GM10847 (cell line): Measurements from ENCODE around the gene ECHDC1.

ENCODE experiments used
- POLR2A ChIP-seq: IDR thresholded peaks from 2 replicates; pipeline ENCODE4 v1.6.1; 2011; ENCODE audit not compliant: insufficient read length; ENCODE audit errors: extremely low read depth

ECHDC1 gene

DNA sequence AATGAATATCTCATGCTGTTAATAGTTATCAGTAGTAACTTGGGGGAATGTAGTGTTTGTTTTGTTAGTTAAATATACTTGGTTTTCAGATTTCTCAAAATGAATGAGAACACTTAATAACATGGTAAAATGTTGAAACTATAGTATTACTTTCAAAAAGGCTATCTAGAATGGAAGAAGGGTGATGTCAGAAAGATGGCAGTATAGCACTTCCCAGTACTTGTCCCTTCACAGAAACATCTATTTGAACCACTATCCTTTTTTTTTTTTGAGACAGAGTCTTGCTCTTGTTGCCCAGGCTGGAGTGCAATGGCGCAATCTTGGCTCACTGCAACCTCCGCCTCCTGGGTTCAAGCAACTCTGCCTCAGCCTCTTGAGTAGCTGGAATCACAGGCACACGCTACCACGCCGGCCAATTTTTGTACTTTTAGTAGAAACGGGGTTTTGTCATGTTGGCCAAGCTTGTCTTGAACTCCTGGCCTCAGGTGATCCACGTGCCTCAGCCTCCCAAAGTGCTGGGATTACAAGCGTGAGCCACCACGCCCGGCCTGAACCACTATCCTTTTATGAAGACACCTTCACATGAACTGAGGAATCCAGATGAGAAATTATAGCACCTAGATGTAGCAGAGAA, 4.7 kb upstream of the ECHDC1 start:
- TF ChIP-seq POLR2A = no peak

DNA sequence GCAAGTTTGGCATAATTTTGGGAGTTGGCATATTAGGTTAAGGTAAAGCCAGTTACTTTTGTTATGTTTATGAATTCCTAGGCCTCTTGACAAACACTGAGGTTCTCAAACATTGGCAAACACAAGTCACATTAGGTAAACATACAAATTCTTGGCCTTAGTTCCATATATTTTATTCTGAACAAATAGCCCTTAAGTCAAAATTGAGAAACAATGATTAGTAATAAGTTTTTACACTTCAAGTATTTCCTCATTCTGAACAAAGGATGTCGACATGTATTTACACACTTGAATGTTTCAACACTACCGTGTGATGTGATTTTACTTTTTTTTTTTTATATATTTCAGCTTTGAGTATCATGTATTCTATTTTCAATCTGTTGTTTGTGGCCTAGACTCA, 3.8 kb upstream of the ECHDC1 start:
- TF ChIP-seq POLR2A = no peak

DNA sequence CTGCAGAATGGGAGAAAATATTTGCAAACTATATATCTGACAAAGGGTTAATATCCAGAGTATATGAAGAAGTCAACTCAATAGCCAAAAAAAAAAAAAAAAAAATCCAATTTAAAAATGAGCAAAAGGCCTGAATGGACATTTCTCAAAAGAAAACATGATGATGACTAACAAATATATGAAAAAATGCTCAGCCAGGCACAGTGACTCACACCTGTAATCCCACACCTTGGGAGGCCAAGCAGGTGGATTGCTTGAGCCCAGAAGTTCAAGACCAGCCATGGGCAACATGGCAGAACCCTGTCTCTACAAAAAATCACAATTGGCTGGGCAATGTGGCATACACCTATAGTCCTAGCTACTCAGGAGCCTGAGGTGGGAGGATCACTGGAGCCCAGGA, 2.1 kb upstream of the ECHDC1 start:
- no peak for TF ChIP-seq POLR2A

DNA sequence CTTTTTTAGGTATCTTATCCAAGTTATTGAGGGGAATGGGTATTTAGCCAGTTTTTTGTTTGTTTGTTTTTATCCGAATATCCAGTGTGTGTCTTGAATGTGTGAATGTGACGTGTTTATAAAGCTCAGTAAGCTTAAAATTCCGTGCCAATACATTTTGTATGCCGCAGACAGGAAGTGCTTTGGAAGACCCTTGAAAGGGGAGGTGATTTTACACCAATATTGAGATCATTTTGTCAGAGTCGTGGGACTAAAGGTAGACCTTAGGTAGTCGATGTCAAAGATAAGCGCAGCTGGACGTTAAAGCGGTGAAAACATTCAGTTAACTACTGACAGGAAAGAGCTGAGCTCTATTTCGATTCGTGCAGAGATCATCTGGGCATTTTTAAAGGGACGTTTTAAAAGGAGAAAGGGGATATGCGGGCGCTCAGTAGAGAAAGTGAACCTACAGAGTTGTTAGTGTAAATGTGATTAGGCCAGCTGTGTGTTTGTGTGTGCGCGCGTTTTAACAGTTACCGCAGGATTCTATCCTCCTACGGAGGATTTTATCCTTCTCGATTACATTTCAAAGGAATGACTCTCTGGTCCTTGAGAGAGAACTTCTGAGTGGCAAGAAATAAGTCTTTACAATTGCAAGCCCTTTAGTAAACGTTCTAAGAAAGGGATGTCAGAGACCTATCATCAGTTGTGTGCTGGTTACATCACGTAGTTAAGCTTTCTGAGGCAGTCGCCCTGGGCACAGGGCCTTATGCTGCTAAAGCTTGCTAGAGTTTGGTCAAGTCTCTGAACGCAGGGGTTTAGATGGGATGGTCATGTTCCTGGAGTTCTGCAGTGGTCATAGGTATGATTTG, 625 bp upstream of the ECHDC1 start:
- TF ChIP-seq POLR2A = no peak

DNA sequence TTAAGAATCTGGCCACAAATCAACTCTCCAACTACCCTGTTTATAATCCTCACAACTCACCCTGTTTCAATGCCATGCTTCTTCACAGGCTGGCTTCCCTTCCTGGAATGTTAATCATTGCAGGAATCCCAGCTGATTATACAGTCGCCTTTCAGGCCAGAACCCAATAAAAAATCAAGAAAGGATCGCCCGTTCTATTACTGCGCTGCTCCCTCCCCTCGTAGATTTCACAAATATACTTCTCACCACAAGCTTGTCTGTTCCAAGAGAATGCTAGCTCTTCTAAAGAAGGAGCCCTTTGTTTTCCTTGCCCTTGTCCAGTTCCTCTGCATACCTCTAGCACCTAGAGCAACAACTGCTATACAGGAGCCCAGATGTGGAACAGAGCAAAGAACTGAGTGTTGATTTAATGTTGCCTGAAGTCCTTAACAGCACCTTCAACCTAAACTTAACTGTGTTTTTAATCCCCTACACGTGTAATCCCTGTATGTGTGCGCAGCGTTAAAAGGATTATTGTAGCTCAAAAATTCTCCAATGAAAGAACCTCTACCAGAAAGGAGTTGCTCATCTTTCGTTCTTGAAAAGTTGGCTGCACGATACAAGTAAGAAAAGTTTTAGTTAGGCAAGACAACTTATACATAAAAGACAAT, 988 bp downstream of the ECHDC1 start:
- no peak for TF ChIP-seq POLR2A

DNA sequence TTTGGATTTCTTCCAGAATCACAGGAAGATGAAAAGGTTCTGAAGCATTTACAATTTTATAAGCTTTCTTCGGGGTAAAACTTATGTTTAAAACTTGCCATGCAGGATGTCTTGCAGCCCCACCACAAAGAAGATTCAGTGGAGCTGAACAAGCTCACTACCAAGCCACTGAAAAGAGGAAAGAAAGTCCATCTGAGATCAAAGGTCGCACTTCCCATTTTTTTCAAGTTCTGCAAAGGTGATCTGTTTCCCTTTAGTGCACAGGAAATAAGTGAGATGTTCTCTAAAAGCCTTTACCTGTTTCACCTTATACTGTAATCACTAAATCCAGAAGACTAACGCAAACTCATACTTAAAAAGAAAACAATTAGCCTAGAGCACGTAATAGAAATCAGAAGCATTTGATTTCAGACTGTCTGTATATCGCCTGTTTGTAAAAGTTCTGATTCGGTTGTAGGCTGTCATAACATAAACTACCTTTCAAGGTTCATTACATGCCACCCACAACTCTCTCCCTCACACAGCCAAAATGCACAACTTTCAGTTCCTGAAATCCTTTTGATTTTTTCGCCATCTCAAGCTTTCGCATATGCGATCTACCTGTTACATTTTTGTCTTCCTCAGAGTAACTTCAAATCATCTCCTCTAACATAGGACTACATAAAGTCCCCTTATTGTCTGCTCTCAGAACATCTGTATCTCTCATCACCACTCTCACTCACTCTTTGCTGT, 1.8 kb downstream of the ECHDC1 start:
- TF ChIP-seq POLR2A = no peak

DNA sequence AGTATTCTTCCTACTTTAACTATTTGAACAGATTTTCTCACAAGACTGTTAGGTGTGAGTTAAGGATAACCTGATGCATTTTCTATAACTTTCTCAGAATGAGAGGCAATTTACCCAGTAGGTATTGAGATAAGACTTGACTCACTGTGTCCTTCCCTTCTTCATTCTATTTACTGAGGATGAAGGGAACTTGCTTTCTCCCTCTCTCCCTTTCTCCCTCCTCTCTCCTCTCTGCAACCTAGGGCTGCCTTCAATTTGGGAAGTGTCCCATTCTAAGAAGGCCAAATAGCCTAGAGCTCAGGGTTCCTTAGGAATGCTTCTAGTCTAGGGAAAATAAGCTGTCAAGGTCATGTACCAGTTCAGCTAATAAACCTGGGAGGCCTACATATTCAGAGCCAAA, 3.2 kb downstream of the ECHDC1 start:
- no peak for TF ChIP-seq POLR2A

DNA sequence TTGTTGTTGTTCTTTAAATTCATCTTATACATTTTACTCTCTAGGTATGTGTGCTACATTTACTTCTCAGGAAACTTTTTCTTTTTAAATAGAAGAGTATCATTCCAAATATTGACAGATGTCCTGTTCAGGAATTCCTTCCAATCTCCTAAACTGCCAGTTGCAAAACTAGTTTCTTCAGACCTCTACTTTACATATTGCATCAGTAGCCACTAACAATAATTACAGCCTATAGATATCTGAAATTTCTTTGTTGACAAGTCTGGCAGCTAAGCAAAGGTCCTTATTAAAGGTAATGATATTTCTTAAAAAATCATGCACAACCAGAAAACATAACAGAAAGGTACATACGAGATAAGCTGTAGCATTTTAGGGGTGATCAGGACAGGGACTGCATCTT, 4.5 kb downstream of the ECHDC1 start:
- TF ChIP-seq POLR2A = no peak

DNA sequence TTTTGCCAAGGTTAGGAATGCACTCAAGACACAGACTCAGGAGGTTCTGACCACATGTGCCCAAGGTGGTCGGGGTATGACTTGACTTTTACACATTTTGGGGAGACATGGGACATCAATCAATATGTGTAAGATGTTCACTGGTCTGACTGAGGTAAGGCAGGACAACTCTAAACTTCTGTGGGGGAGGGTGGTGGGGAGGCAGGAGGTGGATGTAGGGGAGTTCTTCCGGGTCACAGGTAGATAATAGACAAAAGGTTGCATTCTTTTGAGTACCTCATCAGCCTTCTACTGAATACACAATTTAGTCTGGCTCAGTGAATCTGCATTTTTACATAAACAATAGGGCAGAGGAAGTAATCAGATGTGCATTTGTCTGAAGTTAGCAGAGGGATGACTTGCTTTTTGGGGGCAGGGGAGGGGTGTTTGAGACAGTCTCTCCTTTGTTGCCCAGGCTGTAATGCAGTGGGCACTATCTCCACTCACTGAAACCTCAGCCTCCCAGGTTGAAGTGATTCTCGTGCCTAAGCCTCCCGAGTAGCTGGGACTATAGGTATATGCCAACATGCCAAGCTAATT, 10.9 kb downstream of the ECHDC1 start:
- no peak for TF ChIP-seq POLR2A

DNA sequence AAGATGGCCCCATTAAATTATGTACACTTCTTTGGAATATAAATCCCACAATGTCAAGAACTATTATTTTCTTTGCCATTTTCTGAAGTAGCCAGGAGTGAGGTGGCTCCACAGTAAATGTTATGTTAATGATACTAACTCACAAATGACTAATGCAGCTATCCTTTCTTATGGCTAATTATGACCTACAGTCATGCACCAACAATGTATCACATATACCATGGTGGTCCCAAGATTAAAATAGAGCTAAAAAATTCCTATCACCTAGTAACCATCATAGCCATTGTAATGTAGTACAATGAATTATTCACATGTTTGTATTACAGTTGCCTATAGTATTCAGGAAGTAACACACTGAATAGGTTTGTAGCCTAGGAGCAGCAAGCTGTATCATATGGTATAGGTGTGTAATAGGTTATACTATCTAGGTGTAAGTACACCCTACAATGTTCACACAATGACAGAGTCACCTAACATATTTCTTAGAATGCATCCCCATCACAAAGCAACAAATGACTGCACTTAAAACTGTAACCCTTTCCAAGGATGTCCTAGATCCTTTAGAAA, 15.3 kb downstream of the ECHDC1 start:
- TF ChIP-seq POLR2A = no peak

DNA sequence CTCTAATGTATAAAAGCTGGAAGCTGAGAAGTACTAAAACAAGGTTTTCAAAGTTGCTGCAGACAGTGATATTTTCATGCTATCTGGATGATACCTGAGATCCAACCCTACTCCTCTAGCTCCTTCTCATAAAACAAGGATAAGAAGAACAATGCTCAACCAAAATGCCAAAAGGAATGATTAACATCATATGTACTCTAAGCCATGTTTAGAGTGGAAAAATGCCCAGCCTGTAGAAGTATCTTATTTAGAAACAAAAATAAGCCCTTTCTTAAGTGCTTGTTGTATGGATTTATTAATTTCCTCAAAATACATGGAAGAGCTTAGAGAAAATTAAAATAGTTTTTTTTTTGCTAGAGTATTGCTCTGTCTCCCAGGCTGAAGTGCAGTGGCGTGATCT, 23.7 kb downstream of the ECHDC1 start:
- no peak for TF ChIP-seq POLR2A

DNA sequence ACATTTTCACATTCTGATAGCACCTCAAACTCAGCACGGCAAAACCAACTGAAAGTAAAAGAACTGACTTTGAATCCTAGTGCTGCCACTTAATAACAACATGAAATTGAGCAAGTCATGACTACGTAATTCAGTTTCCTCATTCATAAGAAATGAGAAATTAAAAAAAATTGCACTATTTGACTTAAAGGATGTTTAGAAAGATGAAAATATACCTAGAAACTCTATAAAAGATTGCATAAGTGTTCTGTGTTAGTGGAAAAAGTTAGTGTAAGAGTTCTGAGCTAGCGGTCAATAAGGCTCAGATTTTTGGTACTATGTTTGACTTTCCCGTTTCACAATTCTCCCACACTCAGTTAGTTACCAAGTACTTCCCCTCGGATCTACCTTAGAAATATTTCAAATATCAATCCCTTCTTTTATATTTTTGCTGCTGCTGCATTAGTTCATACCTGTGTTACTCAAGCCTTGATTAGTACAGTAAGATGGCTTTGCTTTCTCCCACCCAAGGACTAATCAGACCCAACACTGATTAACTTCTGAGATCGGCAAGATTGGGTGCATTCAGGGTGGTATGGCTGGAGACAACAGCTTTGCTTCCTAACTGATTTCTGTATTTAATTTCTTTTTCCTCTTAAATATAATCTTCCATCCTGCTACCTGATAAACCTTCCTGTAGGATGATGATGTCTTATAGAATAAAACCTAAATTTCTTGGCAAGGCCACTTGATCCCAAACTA, 25.9 kb downstream of the ECHDC1 start:
- TF ChIP-seq POLR2A = no peak

DNA sequence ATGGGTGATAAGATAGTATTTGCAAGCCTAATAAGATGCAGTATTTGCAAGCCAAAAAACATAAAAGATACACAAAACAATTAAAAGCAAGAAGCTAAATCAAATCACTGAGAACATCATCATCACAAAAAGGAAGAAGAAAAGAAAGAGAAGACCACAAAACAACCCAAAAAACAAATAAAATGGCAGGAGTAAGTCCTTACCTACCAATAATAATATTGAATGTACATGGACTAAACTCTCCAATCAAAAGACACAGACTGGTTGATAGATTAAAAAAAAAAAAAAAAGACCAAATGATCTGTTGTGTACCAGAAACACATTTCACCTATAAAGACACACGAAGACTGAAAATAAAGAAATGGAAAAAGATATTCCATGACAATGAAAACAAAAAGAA, 37.7 kb downstream of the ECHDC1 start:
- no peak for TF ChIP-seq POLR2A

DNA sequence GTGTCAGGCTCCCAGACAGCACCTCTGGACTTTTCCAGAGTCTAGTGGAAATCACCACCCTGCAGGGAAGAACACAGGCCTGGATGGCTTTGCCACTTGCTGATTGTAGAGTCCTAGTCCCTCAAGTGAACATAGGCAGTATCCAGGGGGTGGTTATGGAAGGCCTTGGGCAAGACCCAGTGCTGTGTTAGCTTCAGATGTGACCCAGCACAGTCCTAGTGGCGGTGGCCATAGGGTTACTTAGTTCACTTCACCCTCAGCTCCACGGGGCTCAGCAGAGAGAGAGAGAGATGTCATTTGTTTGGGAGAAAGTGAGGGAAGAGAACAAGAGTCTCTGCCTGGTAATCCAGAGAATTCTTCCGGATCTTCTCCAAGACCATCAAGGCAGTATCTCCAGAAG, 39.5 kb downstream of the ECHDC1 start:
- no peak for TF ChIP-seq POLR2A
